ENCODE measurements around the gene GABRG3.

DNA sequence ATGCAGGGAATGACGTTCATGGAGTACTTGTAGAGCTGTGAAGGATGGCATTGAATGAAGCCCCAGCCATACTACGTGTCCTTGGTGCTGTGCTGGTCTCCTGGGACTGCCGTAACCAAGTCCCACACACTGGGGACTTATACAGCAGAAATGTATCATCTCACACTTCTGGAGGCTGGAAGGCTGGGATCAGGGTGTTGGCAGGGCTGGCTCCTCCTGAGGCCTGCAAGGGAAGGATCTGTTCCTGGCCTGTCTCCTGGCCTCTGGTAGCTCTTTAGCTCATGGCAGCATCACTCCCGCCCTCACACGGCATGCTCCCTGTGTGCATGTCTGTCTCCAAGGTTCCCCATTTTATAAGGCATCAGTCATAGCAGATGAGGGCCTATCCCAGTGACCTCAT is 29.5 kb upstream of the GABRG3 start:
- TF ChIP-seq POLR2AphosphoS2 (IDR thresholded peaks at IDR 0.05; ENCODE audit: low read depth, low read length) (no peak), CREB1 (IDR thresholded peaks at IDR 0.05; ENCODE audit: low read depth) (no peak)
- TF ChIP-seq, protein P1, sequence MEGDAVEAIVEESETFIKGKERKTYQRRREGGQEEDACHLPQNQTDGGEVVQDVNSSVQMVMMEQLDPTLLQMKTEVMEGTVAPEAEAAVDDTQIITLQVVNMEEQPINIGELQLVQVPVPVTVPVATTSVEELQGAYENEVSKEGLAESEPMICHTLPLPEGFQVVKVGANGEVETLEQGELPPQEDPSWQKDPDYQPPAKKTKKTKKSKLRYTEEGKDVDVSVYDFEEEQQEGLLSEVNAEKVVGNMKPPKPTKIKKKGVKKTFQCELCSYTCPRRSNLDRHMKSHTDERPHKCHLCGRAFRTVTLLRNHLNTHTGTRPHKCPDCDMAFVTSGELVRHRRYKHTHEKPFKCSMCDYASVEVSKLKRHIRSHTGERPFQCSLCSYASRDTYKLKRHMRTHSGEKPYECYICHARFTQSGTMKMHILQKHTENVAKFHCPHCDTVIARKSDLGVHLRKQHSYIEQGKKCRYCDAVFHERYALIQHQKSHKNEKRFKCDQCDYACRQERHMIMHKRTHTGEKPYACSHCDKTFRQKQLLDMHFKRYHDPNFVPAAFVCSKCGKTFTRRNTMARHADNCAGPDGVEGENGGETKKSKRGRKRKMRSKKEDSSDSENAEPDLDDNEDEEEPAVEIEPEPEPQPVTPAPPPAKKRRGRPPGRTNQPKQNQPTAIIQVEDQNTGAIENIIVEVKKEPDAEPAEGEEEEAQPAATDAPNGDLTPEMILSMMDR (IDR thresholded peaks at IDR 0.05 in 2 of 3, conservative IDR thresholded peaks at IDR 0.05 in 1 of 3; ENCODE audit: control insufficient read depth in 2 of 3, extremely low read depth in 1 of 3, insufficient read depth in 1 of 3, low read depth in 3 of 3, low read length in 3 of 3) = no peak
- TF ChIP-seq, protein P2, sequence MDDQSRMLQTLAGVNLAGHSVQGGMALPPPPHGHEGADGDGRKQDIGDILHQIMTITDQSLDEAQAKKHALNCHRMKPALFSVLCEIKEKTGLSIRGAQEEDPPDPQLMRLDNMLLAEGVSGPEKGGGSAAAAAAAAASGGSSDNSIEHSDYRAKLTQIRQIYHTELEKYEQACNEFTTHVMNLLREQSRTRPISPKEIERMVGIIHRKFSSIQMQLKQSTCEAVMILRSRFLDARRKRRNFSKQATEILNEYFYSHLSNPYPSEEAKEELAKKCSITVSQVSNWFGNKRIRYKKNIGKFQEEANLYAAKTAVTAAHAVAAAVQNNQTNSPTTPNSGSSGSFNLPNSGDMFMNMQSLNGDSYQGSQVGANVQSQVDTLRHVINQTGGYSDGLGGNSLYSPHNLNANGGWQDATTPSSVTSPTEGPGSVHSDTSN (IDR thresholded peaks at IDR 0.05; ENCODE audit: insufficient replicate concordance, low read depth, low read length) = no peak
